Dermis microvascular lymphatic vessel endothelial cell (primary cell): ENCODE measurements around the gene MCM3AP. TPM values are rescaled to one million over a fixed set of nuclear protein-coding genes. Genes with fewer than 3 reads are reported as not detected.

ENCODE experiments used
- DNase-seq, 2 donors: peaks; one replicate each; pipeline versions ENCODE4 v3.0.0 to v3.0.0-alpha.2; 2010; ENCODE audit warnings: low read depth in 2 of 2
- total RNA-seq: library from RNA; depleted of rRNA; stranded (reverse); fragments of >200 nt; gene quantifications from 2 replicates; pipeline ENCODE4 v1.2.1, GENCODE V29; 2014

MCM3AP gene
- total RNA-seq, 1 donor from 2014 or later = 51.2 TPM

DNA sequence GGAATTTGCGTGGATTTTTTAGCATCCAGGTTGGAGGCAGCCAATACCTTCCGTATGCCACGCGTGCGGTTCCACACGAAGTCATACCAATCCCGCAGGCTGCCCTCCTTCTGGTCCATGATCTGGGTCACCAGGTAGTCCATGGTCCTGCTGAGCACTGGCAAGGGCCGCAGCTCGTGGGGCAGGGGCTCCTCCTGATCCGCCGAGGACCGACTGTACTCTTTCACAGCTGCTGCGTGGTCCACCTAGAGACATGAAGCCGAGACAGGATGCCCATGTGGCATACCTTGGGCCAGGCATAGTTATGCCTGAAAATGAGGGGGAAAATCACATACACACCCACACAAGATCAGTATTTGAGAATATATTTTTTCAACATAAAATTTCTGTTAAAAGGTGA lies 12.1 kb downstream of the MCM3AP start:
- no peak for DNase-seq

- no peak for DNase-seq
Observed at GRCh38 chr21:46269466-46269865, 15.9 kb downstream of the MCM3AP start.

DNA sequence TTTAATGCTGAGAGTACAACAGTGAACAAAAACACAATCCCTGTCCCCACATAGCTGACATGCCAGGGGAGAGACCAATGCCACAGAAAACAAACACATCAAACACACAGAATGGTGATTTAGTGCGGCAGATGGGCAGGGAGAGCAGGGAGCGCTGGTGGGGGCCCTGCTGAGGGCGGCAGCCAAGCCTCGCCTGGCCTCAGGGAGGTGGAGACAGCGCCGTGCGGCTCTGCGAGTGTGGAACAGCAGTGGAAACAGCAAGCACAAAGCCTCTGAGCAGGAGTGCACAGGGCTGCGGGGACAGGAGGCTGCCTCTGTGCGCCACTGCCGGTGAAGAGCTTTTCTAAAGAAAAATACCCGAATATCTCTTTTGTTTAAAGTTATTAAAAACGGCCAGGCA lies 17.0 kb downstream of the MCM3AP start:
- DNase-seq = no peak

DNA sequence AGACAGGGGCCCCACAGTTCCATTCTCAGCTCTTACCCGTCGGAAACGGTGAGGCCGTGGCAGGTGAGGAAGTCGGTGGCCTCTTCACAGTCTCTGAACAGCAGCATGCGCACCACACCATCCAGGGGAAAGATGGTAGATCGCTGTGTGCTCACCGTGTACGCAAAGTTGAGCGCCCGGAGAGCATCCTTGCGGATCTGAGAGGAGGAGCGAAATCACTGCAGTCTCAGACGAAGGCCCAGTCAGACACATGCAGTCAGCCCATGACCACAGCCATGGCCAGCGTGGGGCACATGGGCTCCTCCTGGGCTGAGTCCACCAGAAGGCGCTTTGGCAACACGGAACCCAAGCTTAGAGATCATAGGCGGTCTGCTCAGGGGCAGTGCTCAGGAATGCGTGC lies 18.5 kb downstream of the MCM3AP start:
- no peak for DNase-seq

DNA sequence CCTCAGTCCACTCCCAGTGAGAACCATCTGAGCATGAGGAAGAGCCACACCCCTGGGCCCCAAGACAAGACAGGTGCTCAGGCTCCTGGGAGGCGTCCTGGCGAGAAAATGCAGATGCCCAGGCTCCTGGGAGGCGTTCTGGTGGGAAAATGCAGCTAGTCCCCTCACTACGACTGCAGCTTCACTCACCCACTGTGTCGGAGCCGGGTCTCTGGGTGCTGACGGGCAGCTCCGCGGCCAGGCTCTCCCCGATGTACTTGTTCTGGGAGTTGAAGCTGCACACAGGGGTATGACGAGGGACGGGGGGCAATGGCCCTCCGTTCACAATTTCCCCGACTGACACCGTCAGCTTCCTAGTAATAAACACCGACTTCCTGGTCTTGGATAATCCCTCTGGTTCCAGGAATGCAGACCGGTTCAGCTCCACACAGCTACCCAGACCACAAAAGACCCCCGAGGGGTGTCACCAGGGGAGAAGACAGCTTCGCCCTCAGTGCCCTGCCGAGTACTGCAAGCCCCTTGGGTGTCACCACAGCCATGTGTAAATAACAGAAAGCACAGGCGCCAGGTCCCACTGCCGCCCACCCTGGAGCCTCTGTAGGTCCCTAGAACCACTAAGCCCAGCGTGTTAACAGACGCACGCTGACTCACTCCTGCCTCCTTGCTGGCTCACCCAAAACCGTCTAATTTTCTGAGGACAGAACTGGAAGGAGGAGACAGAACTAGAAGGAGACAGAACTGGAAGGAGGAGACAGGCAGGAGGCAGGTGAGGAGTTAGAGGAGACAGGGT lies 19.5 kb downstream of the MCM3AP start:
- no peak for DNase-seq

GRCh38 chr21:46264690-46265144 lies 20.7 kb downstream of the MCM3AP start:
- DNase-seq = no peak

- DNase-seq = no peak
Observed at GRCh38 chr21:46264046-46264689, 21.2 kb downstream of the MCM3AP start.

DNA sequence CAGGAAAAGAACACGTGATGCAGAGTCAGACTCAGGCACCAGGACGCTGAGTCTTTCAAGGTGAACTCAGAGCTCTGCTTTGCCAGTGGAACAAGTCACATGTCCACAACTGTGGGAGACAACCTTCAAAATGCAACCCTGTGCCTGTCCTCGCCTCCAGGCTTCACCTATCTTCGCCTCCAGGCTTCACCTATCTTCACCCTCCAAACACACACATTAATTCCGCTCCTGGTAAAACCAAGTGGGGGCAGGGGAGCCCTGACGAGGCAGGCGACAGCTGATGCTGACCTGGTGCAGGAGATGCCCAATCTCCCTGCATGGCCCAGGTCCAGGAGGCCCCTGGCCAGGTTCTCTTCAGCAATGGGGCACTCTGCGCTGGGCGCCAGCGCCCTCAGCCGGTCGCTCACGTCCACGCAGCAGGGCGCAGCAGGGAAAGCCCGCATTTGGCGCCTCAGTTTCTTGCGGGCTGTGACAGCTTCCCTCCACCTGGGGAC lies 28.9 kb downstream of the MCM3AP start:
- DNase-seq = no peak

DNA sequence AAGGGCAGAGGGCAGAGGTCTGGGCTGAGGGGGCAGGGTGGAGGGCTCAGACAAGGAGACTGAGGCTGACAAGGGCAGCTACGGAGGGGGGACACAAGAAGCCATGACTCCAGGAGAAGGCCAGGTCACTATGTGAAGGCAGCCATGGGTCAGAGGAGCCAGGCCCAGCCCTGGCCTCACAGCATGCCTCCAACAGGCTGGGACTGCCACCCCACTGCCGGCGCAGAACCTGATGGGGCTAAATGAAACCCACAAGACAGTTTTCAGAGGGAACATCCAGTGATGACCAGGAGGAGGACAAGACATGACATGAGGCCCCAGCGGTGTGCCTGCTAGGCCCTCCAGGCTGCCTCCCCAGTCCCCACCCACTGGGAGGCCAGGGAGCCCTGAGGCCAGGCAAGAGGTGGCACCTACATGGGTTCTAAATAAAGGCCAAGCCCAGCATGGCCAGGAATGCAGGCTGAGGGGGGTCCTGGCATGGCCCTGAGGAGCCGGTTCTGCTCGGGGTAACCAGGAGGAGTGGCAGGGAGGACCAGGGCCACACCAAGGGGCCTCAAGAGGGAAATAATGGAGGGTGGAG lies 29.6 kb downstream of the MCM3AP start:
- no peak for DNase-seq

- DNase-seq = no peak
Observed at GRCh38 chr21:46255166-46255565, 30.2 kb downstream of the MCM3AP start.

- DNase-seq = no peak
Observed at GRCh38 chr21:46254208-46254975, 31.0 kb downstream of the MCM3AP start.

DNA sequence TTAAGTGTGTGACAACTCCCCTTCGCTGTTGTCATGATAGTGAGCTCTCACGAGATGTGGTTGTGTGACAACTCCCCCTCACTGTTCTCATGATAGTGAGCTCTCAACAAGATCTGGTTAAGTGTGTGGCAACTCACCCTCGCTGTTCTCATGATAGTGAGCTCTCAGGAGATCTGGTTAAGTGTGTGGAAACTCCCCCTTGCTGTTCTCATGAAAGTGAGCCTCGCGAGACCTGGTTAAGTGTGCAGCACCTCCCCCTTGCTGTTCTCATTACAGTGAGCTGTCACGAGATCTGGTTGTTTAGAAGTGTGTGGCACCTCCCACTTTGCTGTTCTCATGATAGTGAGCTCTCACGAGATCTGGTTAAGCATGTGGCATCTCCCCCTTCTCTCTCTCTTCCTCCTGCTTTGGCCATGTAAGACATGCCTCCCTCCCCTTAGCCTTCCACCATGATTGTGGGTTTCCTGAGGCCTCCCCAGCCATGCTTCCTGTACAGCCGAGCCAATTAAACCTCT lies 31.7 kb downstream of the MCM3AP start:
- peak in 1 of 2 donors; percentile 8 for DNase-seq

DNA sequence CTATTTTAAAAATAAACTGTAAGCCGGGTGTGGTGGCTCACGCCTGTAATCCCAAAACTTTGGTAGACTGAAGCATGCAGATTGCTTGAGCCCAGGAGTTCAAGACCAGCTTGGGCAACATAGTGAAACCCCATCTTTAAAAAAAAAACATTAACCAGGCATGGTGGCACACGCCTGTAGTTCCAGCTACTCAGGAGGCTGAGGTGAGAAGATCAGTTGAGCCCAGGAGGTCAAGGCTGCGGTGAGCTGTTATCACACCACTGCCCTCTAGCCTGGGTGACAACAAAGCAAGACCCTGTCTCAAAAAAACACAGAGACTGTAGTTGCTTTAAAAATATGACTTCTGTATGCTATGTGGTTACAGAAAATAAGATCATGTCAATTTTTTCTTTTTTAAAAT lies 32.6 kb downstream of the MCM3AP start:
- DNase-seq = no peak

- no peak for DNase-seq
Observed at GRCh38 chr21:46250146-46250725, 35.2 kb downstream of the MCM3AP start.

DNA sequence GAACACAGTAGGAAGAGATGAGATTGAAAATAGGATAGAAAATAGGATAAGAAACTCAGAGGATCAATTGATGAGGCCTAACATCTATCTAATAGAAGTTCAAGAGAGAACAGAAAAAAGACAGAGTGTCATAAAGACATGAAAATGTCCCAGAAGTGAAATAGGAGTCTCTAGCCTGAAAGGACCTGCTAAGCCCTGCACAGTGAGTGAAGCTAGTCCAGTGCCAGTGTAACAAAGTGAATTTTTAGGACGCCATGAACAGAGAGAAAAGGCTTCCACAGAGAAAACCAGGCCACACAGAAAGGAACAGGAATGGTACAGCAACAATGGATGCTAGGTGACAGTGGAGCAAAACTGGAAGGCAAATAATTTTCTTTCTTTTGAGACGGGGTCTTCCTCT lies 36.6 kb downstream of the MCM3AP start:
- DNase-seq = no peak

GRCh38 chr21:46248422-46248782 lies 37.0 kb downstream of the MCM3AP start:
- no peak for DNase-seq

DNA sequence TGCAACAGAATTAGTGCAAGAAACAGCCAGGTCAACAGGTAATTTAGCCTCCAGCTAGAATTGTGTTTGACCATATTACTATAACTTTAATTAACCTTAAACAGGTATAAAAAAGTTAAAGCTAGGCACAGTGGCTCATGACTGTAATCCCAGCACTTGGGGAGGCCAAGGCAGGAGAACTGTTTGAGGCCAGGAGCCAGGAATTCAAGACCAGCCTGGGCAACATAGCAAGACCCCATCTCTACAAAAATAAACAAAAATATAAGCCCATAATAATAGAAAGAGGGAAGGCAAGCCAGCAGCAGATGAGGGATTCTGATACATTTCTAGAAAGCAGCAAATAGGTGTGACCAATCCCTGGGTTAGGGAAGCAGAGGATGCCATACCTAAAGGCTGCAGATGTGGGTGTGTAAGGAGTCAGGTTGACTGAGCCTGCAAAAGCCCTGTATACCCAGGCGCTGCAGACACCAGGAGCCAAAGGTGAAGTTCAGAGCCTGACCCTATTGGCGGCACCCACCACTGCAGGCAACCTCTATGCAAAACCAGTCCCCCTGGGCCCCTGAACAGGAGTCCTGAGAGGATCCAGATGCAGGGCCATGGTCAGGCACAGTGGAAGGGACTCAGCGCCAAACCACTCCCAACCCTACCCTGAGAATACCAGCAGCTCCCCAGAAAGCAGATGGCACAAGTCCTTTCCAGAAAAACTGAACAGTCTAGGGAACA lies 37.6 kb downstream of the MCM3AP start:
- no peak for DNase-seq

GRCh38 chr21:46246345-46246744 lies 39.1 kb downstream of the MCM3AP start:
- no peak for DNase-seq

DNA sequence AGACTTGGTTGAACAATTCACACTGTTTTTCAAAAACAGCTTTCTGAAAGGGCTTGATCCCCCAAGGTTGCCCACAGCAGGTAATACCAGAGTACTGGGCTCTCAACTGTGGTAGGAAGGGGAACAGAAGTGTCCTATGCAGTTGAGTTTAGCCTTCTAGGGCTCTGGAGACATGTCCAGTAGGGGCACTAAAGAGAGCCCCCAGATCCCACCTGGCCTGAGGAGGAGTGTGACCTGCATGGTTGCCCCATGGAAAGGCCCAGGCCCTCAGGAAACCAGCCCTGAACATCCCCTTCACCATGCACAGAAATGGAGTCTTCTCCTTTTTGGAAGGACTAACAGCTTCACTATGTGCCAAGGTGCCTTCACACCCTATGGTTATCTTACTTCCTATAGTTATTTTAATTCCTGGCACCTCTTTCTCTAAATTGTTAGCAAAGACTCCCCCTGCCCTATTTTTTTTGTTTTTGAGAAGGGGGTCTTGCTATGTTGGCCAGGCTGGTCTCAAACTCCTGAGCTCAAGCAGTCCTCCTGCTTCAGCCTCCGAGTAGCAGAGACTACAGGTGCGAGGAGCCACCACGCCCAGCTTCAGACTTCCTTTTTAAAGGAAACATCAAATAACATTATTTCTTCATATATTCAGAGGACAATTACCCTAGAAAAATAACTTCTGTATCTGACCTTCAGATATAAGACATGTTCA lies 40.0 kb downstream of the MCM3AP start:
- DNase-seq = no peak

DNA sequence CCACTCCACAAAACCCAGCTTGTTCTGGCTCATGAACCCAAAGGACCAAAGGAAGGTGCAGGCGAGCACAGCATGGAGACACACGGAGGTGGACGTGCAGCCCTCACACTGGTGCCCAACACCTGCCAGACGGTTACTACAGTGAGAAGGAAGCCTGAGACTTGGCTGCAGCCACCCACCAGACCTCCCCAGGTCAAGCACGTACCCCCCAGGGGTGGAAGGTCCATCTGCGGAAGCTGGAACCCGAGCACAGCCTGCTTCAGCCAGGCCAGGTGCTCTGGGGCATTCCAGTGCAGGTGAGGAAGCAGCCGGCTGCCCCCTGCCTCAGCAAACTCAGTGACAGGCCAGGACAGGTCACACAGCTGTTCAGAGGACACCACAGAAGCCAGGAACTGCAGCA lies 40.8 kb downstream of the MCM3AP start:
- no peak for DNase-seq
